Ammon's horn (tissue), 1 donor: ENCODE data around the gene MAP3K14.
"Not testable (repeated sequence)": the region's sequence is repeated elsewhere in the genome, so short reads cannot be mapped to it uniquely, and the experiment has no call there.

ENCODE experiments used
- DNase-seq: peaks from one replicate; pipeline ENCODE4 v3.0.0-alpha.2; 2016; ENCODE audit warnings: low spot score

MAP3K14 gene

GRCh38 chr17:45316434-45317110, at the start of gene MAP3K14:
TSS of gene MAP3K14 (minus strand) at chr17:45317020. CDS start at chr17:45290745, 26,275 bp downstream.
- DNase-seq, result peak; percentile 66

GRCh38 chr17:45366049-45366448, 49.2 kb upstream of the MAP3K14 start:
- DNase-seq, result no peak

DNA sequence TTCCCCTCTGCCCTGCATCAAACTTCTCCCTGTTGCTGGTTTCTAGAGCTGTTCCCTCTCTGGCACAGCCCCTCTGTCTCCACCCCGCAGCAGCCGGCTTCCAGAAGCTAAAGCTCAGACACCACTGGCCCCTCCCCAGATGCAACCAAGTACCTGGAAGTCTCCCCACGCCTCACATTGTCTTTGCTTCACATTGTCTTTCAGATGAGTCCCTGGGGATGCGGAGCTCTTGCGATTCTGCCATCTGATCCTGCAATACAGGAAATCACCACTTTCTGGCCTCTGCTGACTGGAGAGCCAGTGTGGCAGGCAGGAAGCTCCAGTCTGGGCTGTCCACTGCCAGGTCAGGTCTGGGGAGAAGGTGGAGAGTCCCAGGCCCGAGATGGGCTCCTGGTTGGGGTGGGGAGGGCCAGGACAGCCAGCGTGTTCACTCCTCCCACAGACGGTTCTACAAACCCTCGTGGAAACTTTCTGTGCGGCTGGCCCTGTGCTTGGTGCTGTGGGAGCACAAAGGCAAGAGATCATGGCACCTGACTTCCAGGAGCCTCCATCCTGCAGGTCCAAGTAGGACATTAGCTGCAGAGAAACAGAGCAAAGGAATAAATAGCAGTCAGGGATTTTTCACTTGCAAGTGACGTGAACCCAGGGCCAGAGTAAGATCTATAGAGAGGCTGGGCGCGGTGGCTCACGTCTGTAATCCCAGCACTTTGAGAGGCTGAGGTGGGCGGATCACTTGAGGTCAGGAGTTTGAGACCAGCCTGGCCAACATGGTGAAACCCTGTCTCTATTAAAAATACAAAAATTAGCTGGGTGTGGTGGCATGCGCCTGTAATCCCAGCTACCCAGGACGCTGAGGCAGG, 47.9 kb upstream of the MAP3K14 start:
- DNase-seq, result no peak

DNA sequence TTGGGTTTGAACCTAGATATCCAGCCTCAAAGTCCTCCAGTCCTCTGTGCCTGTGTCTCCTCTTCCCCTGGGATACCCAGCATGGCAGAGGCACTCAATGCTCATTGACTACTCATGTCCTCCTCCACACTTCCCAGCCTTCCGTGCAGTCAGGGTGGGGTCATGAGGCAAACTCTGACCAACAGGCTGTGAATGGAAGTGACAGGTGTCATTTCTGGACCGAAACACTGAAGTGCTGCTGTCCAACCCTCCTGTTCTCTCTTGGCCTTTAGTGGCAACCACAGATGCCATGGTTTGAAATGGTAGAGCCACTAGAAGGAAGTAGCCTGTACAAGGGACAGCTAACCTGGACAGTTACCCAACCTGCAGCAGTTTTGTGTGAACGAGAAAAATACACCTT, 46.7 kb upstream of the MAP3K14 start:
- no peak for DNase-seq

DNA sequence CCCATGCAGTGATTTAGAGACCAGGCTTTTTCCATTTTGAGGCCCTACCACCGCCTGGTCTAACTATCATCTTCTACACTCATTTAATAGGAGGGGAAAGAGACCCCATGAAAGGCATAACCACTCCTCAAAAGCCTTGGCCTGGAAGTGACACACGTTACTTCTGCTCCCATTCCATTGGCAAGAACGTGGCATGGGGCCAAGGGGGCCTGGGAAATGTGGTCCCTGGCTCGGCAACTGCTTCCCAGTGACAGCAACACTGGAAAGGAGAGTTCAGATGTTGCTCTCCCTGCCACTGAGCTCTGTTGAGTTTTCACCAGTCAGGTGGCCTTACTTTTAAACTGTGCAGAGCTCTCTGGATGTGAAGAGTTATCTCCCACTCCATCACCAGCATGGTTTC, 45.2 kb upstream of the MAP3K14 start:
- no peak for DNase-seq

GRCh38 chr17:45361451-45361850, 44.6 kb upstream of the MAP3K14 start:
- DNase-seq, result no peak

GRCh38 chr17:45357364-45357997, 40.7 kb upstream of the MAP3K14 start:
- peak; percentile 11 for DNase-seq

GRCh38 chr17:45355087-45355486, 38.3 kb upstream of the MAP3K14 start:
- no peak for DNase-seq

- no peak for DNase-seq
These were observed 36.2 kb upstream of the MAP3K14 start for GRCh38 chr17:45353043-45353442.

DNA sequence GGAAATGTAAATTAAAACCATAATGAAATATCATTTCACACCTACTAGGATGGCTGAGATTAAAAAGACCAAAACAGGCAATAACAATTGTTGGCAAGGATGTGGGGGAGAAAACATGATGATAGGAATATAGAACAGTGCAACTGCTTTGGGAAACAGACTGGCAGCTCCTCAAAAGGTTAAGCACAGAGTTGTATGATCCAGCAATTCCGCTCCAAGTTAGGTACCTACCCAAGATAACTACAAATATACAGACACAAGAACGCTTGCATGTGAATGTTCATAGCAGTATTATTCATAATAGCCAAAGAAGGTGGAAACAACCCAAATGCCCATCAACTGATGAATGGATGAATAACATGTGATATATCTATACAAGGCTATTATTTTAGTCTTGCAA, 35.0 kb upstream of the MAP3K14 start:
- no peak for DNase-seq

- no peak for DNase-seq
These were observed 30.6 kb upstream of the MAP3K14 start for GRCh38 chr17:45347444-45347843.

DNA sequence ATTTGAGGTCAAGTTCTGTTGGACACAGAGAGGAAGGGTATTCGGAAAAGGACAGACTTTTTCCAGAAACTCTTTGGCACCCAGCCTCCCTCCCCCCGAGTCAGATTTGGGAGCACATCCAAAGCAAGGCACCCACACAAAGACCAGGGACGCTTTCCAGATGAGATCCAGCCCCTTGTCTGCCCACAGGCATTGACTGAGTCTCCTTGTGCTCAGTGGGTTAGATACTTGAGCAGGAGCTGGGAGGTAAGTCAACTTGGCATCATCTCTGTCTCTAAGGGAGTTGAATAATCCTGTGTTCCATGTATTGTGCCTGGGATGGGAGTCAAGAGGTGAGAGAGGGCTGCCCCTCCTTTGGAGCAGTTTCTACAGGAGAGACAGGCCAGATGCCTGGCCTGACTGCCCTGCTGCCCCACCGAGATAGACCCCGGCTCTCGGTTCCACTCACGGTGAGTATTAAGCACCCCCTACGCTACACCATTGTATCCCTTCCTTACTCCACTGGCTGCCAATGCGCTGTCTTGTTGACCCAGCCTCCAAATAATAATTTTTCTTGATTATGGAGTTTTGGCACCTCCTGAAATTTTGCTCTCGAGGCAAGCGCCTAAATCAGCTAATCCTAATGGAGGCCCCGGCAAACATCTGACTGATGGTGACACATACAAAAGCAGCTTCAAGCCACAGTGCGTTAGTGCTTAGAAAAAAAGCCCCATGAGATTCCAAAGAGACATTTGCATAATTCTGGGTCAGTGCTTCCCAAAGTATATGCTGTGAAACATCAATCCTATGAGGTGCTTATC, 29.6 kb upstream of the MAP3K14 start:
- peak; percentile 22 for DNase-seq

- DNase-seq, result no peak
These were observed 28.9 kb upstream of the MAP3K14 start for GRCh38 chr17:45345554-45346215.

DNA sequence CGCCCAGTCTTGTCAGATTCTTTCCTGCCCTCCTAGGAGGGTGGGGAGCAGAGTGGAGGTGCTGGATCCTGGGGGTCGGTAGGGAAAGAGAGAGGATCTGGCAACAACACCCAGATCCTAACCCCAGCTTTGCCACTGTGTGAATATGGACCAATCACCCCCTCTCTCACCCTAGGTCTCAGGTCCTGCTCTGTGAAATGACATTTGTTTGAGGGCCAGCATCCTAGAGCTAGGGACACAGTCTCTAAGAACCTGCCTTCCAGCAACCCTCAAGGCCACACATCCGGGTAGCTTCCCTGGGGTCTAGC, 28.4 kb upstream of the MAP3K14 start:
- no peak for DNase-seq

GRCh38 chr17:45343967-45344664, 27.3 kb upstream of the MAP3K14 start:
- not testable (repeated sequence) for DNase-seq

DNA sequence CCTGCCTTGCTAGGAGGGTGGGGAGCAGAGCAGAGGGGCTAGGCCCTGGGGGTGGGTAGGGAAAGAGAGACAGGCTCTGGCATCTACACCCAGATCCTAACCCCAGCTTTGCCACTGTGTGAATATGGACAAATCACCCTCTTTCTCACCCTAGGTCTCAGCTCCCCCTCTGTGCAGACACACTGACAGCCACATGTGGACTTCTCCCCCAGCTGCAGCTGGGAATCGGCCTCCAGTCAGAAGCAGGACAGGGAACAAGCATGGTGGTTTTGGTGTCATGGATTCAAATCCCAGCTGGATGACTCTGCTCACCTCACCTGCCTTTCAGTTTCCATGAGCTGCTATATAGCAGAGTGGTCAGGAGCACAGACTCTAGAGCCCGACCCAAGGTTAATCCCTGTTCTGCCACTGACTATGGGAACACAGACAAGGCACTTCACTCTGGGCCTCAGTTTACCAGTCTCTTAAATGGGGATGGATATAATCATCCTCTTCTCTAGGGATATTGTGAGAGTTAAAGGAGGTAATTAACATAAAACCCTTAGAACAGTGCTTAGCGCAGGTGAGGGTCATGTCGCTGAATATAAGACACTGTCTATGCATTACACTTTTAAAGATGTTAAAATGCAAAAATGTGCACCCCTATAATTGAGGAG, 26.2 kb upstream of the MAP3K14 start:
- DNase-seq, result no peak

- no peak for DNase-seq
These were observed 25.5 kb upstream of the MAP3K14 start for GRCh38 chr17:45342306-45342705.

DNA sequence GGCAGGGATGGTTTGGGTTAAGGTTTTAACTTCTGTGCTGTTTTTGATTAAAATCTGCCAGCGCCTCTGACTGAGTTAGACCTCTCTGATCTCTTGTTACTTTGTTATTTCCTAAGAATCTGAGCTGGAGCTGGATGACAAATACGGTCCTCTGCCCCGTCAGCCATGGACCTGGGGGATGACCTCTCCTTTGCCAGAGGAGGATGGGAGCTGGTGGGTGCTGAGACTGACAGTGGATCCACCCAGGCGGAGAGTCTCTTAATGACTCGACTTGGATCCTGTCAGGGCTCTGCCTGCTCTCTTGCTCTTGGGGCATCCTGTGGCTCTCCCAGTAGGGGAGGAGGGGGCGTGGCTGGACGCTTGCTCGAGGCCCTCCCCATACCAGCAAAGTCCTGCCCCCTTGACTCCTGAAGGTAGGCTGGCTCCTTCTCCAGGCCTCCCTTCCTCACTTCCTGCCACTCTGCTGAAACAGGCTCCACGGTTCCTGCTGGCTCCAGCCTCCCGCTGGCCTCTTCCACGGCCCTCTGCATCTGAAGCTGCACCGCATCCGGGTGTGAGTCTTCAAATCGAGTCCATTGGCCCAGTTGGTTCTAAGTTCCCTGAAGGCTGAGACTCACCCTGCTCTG, 24.8 kb upstream of the MAP3K14 start:
- no peak for DNase-seq

DNA sequence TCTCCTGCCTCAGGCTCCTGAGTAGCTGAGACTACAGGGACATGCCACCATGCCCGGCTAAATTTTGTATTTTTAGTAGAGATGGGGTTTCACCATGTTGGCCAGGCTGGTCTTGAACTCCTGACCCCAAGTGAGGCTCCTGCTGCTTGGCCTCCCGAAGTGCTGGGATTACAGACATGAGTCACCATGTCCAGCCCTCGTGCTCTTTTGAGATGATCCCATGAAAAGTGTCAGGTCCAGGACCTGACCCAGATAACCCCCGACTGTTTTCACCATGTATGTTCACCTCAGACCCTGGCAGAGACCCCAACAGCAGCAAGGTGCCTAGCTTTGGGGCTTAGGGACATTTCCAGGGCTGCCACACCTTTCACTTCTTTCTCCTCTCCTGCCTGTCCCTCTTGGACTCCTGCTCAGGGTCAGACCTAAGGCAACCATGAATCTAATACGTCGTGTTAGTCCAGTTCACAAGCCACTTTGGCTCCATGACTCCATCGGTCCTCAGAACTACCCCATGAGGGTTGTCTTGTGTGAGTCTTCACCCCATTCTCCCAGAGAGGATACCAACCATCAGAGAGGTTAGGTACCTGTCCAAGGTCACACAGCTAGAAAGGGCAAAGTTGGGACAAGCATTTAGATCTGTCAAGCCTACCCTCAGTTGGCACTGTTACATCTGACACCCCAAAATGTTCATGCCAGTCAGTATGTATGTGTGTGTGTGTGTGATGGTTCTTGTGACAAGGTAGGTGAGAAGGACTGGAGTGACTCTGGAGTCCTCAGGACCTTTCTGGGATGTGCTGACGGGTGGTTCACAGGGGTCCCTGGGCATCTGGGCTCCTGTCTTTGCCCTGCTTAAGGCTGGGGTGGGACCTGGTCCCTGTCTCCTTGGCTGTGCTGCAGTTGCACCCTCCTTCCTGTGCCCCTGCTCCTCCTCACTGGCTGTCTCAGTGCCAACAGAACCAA, 23.1 kb upstream of the MAP3K14 start:
- no peak for DNase-seq
